NCI-H2227 (cell line): ENCODE results near the gene RANBP10.
"Not testable (repeated sequence)": the region's sequence is repeated elsewhere in the genome, so short reads cannot be mapped to it uniquely, and the experiment has no call there.

Experiments used
- DNase-seq: peaks from one replicate; lab custom pipeline; 2025; ENCODE audit not compliant: unreplicated experiment; lab: John Stamatoyannopoulos, UW

Gene RANBP10

DNA sequence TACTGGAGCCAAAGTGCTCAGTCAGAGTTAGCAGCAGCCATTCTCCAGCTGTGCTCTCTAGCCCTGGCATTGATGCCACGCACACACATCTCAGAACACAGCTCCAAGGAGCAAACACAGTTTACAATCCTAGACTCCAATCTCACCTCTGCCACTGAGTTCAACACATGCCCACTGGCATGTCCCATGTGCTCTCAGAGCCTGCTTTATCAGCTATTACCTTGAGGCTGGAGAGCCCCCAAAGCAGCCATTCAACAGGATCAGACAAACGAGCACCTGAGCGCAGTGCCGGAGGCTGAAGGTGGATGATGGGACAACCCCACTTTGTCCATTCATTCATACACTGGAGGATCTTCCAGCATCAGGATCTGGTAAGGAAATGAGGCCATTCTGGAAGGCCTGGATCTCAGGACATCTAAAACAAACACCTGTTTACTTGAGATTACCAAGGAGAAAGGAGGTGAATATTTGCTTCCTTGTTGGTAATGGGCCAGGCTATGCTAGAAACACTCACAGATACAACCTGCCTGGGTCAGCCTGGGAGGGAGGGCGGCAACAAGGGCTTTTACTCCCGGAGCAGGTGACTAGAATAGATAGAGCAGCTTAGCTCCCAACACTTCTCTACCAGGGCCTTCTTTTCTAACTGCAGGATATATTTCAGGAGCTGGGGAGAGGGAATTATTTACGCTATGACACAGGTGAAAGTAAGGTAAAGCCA lies 25.4 kb downstream of the RANBP10 start:
- no peak for DNase-seq

DNA sequence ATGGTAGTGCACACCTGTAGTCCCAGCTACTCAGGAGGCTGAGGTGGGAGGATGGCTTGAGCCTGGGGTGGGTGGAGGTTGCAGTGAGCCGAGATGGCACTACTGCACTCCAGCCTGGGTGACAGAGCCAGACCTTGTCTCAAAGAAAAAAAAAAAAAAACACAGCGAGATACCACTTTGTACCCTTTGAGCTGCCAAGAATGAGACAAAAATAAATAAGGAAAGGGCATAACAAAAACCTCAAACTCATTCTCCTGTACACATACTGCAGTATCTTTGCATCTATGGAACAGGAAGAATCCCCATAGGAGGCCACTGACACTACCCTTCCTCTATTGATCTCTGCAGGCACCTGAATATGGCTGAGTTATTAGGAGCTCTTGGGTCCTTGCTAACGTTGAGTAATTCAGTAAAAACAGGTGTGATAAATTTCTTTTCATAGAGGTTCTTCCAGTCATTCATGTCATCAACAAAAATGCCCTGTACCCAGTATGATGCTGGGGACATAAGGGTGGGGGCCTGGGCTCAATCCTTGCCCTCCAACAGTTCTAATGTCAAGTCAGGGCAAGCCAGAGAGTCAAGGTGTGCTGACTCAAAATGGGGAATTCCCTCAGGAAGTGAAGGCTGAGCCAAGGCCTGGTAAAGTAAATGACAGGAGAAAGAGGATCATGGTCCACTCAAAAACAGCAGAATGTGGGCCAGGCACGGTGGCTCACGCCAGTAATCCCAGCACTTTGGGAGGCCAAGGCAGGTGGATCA lies 26.9 kb downstream of the RANBP10 start:
- no peak for DNase-seq

DNA sequence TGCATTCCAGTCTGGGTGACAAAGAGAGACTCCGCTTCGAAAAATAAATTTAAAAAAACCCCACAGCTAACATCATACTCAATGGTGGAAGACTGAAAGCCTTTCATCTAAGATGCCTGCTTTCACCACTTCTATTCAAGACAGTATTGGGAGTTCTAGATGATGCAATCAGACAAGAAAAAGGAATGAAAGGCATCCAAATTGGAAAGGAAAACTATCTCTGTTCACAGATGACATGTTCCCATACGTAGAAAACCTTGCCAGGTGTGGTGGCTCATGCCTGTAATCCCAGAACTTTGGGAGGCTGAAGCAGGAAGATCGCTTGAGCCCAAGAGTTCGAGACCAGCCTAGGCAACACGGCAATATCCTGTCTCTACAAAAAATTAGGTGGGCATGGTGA lies 31.1 kb downstream of the RANBP10 start:
- no peak for DNase-seq

DNA sequence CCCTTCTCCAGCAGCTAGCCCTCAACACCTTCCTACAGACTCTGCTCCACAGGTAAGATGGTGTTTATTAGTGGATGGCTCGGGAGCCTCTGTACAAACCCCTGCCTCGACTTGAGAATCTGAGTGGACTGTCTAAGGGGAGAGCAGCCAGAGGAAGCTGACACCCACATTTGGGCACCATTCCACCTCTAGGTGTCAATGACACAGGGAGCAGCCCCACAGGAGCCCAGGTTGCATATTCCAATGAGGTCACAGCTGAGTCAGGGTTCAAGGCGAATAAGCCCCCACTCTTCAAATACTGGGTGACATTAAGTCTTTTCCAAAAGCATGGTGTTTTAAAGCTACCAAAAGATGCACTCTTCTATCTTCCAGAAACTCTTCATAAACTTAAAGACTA lies 31.9 kb downstream of the RANBP10 start:
- DNase-seq: no peak

DNA sequence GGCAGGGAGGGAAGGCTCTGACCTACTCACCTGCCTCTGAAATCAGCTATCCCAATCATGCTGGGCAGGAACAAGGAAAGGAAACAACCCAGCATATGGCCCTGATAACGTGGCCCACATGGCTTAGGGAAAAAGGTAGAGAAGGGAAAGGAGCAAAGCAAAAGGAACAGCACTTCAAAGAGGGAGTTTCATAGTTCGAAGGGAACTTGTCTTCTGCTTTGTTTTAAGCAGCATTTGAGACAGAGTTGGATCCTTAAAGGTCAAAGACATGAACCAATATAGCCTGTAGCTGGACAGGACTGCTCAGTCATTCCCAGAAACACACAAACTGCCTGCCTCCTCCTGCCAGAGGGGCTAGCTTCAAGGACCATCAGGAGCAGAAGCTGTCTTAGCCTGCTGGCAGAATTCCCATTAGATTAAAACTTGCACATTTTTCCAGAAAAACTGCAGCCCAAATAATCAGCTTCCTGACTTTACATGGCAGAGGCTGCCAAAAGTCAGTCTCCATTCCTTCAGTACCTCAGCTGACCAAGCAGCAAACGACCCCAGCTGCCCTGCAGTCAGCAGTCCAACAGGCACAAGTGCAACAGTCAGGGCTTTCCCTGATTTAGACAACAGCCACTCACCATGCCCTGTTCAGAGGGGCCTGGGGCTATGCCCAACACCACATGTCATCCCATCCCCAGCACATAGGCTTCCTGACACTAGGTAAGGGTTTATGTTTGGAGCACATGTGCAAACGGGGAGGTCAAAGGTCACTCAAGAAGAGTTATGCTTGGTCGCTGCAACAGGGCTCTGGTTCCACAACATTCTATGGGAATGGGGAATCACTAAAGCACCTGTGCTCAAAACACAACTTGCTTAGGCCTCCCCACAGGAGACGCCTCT lies 32.5 kb downstream of the RANBP10 start:
- DNase-seq: no peak

DNA sequence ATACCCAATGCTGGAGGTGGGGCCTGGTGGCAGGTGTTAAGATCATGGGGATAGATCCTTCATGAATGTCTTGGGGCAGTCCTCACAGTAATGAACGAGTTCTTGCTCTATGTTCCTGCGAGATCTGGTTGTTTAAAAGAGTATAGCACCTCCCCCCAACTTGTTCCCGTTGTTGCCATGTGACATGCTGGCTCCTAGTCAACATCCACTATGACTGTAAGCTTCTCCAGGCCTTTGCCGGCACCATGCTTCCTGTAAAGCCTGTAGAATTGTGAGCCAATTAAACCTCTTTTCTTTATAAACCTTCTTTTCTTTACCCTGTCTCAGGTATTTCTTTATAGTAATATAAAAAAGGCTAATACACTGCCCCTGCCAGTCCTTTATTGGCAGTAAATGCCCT lies 33.3 kb downstream of the RANBP10 start:
- DNase-seq: no peak

DNA sequence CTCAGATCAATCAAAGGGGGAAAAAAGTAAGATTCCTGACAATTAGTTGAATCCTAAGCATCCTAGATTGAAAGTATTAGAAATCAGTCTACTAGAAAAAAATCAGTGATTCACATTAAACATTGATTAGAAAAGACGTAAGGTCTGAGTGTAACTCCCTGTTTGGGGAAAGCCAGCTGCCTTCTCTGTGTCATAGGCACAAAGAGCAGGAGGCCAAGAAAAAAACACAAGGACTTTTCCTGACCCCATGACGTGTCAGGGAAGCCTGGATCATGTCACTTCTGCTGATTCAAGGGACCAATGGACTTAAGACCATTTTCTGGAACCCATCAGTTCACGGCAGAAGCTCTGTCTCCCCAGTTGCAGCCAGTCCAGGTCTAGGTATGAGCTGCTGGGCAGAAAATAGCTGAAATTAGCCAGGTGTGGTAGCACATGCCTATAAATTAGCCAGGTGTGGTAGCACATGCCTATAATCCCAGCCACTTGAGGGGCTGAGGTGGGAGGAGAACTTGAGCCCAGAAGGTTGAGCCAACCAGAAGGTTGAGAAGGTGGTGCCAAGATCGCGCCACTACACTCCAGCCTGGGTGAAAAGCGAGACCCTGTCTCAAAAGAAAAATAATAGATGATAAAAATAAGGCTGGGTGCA lies 35.9 kb downstream of the RANBP10 start:
- DNase-seq: no peak

DNA sequence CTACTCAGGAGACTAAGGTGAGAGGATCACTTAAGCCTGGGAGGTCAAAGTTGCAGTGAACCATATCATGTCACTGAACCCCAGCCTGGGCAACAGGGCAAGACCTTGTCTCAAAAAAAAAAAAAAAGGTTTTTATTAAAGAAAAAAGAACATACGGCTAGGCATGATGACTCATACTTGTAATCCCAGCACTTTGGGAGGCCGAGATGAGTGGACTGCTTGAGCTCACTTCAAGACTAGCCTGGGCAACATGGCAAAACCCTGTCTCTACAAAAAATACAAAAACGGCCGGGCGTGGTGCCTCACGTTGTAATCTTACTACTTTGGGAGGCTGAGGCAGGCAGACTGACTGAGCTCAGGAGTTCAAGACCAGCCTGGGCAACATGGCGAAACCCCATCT lies 38.4 kb downstream of the RANBP10 start:
- DNase-seq: no peak

DNA sequence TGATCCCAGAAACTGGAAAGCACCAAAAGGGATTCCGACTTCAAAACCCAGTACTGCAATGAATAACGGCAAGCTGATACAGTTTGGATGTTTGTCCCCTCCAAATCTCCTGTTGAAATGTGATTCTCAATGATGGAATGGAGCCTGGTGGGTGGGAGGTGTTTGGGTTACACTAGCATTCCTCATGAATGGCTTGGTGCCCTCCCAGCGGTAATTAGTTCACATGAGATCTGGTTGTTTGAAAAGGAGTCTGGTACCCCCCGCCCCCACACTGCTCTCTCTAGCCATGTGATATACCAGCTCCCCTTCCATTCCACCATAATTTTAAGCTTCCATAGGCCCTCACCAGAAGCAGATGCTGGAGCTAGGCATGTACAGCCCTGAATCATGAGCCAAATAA lies 40.1 kb downstream of the RANBP10 start:
- no peak for DNase-seq

DNA sequence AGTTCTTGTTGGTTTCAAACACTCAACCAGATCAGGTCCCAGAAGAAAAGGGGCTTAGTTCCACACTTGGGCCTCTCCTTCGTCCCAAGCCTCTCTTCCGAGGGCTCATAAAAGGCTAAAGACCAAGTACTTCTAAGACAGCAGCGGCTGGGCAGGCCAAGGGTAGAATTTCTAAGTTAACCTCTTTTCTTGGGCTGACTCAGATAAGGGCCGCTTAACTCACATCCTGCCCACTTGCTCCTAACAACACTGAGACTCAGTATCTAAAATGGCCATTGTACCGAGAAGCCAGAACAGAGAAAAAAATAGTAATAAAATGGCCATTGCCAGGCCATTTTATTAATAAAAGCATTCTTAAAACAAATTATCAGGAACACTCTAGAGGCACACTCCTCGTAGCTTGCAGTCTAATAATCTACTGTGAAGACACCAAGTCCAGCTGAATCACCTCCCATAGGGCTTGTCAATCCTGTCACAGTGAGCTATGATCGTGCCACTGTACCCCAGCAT lies 42.1 kb downstream of the RANBP10 start:
- DNase-seq: no peak

DNA sequence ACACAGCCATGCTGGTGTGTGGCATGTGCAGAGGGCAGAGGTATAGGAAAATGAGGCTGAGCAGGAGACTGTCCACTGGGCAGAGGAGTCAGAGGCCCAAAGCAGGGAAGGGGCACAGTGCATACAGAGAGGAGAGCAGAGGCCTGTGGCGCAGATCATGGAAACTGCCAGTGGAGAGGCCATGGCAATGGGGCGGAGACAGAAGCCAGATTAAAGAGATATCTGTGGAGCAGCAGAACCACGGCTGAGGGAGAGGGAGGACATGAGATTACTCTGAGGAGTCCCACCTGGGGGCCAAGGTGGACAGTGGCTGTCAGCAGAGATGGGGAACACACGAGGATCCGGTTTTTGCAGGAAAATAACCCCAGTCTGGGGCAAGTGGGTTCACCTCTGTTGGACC lies 43.3 kb downstream of the RANBP10 start:
- DNase-seq: no peak

DNA sequence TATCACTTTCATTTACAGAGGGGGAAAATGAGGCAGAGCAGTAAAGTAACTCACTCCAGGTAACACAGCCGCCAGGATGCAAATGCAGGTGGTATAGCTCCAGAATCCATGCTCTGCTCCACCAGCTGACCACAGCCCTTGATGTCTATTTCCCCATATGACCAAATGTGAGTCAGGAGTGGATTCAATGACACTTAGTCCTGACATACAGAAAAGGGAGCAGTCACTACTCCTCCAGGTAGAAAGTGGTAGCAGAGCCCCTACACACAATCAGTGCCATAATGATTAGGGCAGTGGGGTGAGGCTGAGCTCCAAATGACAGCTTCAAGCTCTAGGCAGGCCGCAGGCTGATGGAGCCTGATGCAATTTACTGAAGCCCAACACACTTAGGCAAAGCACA lies 44.0 kb downstream of the RANBP10 start:
- DNase-seq: no peak

DNA sequence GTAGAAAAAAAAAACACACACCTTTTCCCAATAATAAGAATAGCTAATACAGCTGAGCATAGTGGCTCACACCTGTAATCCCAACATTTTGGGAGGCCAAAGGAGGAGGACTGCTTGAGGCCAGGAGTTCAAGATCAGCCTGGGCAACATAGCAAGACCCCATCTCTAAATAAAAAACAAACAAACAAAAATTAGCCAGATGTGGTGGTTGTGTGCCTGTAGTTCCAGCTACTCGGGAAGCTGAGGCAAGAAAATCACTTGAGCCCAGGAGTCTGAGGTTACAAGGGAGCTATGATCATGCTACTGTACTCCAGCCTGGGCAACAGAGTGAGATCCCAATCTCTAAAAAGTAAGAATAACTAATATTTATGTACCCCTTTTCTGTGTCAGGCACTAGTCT lies 44.4 kb downstream of the RANBP10 start:
- no peak for DNase-seq

DNA sequence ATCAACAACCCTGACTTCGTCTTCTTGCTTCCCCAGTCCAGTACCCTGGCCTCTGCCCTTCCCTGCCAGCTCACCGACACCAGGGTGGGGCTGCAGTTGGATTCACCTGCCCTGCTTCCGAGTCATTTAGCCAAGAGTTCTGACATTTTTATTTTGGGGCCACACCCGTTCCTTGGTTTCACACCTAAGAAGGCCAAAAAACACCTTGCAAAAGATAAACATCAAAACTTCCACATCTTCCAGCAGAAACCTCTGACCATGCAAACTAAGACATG lies 45.5 kb downstream of the RANBP10 start:
- no peak for DNase-seq

DNA sequence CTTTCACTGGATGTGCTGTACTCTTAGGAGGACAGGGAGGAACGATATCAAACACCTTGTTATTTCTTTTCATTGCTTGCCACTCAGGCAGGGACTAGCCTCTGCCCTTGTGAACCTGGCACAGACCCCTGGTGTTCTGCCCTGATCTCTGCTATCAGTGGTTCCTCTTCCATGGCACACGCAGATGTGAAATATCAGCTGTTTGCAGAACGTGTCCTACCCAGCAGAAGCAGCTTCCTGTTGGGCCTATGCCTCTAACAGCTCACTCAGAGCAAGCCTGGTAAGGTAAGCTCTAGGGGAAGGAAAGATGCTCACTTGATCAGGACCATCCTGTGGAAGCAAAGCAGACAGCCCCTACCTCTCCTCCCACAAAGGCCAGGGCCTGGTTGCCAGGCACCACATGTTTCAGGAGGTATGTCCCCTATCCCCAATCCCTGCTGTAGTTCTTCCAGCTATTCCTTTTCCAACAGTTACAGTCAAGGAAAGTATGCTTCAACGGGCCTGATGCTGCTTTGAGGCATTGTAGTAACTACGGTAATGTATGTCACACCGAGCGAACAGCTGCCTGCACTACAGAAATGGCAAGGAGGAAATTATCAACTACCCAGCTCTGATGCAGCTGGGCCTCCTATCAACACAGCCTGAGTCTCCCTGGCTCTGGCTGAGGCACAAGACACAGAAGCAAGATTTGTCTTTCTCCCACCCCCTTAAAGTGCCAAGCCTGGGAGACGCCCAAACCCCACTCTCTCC lies 46.0 kb downstream of the RANBP10 start:
- no peak for DNase-seq

DNA sequence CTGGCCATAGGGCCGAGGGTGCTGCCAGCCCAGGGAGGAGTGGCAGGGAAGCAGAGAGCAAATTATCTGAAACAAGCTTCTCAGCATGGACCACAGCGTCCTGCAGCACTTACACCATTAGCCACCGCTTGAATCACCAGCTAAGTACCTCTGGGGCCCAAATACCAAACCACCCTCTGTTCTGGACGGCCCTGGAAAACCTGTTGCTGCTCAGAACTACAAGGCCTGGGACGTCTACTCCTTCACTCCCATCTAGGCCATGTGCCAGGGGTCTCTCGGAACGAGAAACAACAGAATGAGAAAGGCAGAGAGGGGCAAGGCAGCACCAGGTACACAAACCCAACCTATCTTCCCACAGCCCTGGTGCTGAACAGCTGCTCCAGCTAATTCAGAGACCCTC lies 47.4 kb downstream of the RANBP10 start:
- no peak for DNase-seq

DNA sequence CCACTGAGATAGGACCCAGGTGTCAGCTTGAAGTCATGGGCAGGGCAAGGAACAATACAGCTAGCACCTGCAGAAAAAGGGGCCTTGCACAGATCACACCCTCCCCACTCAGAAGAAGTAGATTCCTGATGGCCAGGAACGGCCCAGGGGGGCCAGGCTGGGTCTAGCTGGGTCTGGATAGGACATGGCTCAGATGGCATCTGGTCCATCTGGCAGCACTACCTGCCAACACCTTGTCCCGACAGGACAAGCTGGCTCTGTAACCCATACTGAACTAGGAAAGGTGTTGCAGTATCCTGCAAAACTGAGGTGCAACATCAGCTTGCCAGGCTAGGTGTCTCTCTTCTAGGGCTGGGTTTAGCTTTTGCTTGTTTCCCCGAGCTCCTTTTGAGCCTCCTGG lies 48.4 kb downstream of the RANBP10 start:
- no peak for DNase-seq

DNA sequence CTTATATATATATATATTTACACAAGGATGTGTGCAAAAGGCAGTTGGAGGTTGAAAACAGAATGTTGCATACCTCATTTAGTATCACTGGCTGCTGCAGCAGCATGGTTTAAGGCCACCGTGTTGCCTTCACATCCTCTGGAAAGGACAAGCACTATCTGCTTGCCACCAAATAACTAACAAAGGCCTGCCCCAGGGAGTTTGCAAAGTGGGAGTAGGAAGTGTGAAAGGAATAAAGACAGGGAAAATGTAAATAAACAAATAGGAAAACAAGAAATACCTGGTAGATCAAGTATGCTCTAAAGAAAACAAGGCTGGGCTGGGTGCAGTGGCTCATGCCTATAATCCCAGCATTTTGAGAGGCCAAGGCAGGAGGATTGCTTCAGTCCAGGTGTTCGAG lies 53.7 kb downstream of the RANBP10 start:
- no peak for DNase-seq

DNA sequence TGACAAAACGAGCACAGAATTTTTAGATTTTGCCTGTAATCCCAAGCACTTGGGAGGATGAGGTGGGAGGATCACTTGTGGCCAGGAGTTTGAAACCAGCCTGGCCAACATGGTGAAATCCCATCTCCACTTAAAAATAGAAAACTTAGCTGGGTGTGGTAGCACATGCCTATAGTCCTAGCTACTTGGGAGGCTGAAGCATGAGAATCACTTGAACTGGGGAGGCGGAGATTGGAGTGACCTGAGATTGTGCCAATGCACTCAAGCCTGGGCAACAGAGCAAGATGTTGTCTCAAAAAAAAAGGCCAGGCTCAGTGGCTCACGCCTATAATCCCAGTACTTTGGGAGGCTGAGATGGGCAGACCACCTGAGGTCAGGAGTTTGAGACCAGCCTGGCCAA lies 55.0 kb downstream of the RANBP10 start:
- DNase-seq: not testable (repeated sequence)

DNA sequence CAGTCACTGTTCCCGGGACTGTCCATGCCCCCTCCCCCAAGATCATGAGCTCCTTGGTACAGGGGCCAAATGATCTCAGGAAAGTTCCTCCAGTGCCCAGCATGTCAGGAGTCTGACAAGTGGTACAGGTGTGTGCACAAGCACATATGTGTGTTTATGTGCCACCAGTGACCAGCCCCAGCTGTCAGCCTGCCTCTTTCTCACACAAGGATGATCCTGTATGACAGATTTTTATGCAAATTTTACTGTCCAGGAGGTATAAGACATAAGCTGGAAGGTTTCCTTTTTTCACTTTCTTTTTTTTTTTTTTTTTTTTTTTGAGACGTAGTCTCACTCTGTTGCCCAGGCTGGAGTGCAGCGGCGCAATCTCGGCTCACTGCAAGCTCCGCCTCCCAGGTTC lies 55.9 kb downstream of the RANBP10 start:
- DNase-seq: no peak
